Stimulated activated CD4-positive, alpha-beta T cell treated with anti-CD3 and anti-CD28 coated beads, TNF-alpha, amount 100 ng/mL, for 48 hours (primary cell): ENCODE data around the gene ABCB1.
"Not testable (repeated sequence)": the region's sequence is repeated elsewhere in the genome, so short reads cannot be mapped to it uniquely, and the experiment has no call there.

ENCODE experiments used
- DNase-seq, 3 donors: peaks; one replicate each; pipeline ENCODE4 v3.0.0-alpha.2; 2020; ENCODE audit warnings: low read depth in 3 of 3

The ABCB1 gene

GRCh38 chr7:87473192-87473591 lies 127.5 kb downstream of the ABCB1 start:
- no peak for DNase-seq

GRCh38 chr7:87471473-87471872 lies 129.2 kb downstream of the ABCB1 start:
- DNase-seq = no peak

GRCh38 chr7:87469204-87469603 lies 131.5 kb downstream of the ABCB1 start:
- DNase-seq = not testable (repeated sequence)

GRCh38 chr7:87465534-87465880 lies 135.2 kb downstream of the ABCB1 start:
- not testable (repeated sequence) for DNase-seq

- not testable (repeated sequence) for DNase-seq
Measured at GRCh38 chr7:87464830-87465533, 135.7 kb downstream of the ABCB1 start.

- DNase-seq = no peak
Measured at GRCh38 chr7:87463982-87464381, 136.7 kb downstream of the ABCB1 start.

- DNase-seq = not testable (repeated sequence)
Measured at GRCh38 chr7:87460444-87460843, 140.2 kb downstream of the ABCB1 start.

GRCh38 chr7:87459941-87460340 lies 140.7 kb downstream of the ABCB1 start:
- DNase-seq = no peak

- no peak for DNase-seq
Measured at GRCh38 chr7:87458148-87458547, 142.5 kb downstream of the ABCB1 start.

- no peak for DNase-seq
Measured at GRCh38 chr7:87456247-87456646, 144.4 kb downstream of the ABCB1 start.
